NCI-H1436 (cell line): ENCODE measurements around the gene TANGO2.

Source experiments
- DNase-seq: peaks from one replicate; lab custom pipeline; 2025; lab: John Stamatoyannopoulos, UW

The TANGO2 gene, protein sequence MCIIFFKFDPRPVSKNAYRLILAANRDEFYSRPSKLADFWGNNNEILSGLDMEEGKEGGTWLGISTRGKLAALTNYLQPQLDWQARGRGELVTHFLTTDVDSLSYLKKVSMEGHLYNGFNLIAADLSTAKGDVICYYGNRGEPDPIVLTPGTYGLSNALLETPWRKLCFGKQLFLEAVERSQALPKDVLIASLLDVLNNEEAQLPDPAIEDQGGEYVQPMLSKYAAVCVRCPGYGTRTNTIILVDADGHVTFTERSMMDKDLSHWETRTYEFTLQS

GRCh38 chr22:20020533-20021195, at the start of gene TANGO2:
TANGO2 (plus strand) TSS chr22:20021110; CDS start chr22:20036799, 15,689 bp downstream.
- DNase-seq = peak; percentile 90

DNA sequence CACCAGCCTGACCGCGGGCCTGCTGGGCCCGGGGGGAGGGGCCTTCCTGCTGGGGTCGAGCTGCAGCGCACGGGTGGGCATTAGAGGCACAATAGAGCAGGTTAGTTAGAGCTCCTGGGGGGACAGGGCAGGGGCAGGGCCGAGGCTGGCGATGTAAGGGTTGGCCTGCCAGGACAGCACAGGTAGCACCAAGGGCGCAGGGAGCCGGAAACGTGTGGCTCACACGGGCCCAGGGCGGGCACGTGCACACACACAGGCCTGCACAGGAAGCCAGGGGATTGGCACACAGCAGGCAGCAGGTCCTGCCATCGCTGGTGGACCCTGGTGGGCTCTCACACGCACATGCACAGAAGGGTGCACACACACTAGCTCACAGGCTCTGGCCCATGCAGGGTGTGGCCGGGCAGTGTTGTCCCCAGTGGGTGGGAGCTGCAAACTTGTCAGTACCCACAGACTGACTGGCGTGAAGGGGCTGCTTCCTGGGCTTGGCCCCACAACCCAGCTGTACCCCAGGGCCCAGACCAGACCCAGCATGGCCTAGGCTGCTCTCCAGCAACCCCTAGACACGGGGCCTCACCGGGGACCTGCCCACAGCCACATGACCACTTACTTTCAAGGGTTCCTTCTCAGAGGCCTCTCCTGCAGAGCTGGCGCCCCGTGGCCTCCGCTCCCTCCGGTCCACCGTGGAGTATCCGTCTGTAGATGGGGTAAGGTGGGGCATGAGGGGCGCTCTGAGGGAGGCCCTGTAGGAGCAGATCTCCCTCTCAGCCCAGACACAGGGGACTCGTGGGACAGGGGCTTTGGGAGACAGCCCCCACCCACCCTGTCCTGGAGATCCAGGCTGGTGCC, 49.4 kb upstream of the TANGO2 start:
- DNase-seq = no peak

DNA sequence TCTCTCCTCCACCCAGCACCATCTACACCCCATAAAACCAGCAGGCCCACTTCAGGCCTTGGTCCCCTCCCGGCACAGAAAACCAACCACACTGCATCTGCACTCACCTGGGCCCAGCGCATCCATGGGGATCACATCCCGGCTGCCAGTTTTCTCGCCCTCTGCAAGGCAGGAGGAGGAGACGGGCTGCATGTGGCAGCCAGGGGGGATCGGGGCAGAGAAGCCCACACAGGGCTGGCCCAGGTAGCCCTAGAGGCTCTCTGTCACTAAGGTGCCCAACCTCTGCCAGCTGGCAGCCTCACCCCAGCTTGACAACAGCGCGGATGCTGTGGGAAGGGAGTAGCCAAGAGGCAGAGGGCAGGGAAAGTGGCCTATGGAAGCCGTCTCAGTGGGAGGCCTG, 48.7 kb upstream of the TANGO2 start:
- DNase-seq = no peak

- DNase-seq = no peak
Measured at GRCh38 chr22:19972652-19973550, 48.0 kb upstream of the TANGO2 start.

- DNase-seq = no peak
Measured at GRCh38 chr22:19973551-19974267, 47.2 kb upstream of the TANGO2 start.

- peak; percentile 95 for DNase-seq
Measured at GRCh38 chr22:19974268-19974861, 46.5 kb upstream of the TANGO2 start.

- no peak for DNase-seq
Measured at GRCh38 chr22:19974935-19975706, 45.8 kb upstream of the TANGO2 start.

DNA sequence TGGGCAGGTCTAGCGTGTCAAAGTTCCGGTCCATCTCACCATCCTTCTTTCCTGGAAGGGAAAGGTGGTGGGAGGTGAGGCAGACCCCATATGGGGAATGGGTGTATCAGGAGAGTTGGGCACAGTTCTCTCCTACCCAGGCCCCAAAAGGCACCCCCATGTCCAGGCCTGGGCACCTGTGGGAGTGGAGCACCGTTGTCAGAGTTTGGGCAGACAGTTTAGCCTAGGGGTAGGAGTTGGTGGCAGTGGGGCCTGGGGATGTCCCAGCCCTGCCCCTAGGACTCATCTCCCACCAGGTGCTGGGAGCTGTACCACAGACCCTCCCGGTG, 45.2 kb upstream of the TANGO2 start:
- DNase-seq = no peak

DNA sequence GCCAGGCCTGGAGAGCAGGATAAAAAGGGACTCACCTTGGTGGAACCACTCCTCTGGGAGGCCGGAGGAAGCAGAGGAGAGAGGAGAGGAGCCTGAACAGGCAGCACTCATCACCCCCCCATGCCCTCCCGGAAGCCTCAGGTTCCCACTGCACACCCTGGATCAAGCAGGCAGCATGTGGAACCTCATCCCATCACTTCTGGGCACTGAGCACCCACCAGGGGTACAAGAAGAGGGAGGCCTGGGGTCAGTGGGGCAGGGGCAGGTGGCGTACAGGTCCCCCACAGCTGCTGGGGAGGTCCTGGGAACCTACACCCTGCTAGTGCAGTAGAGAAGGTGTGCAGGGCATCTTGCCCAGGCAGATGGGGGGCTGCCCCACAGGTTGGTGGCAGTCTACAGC, 44.2 kb upstream of the TANGO2 start:
- DNase-seq = no peak

GRCh38 chr22:19977296-19978243, 43.3 kb upstream of the TANGO2 start:
- DNase-seq = no peak

GRCh38 chr22:19978748-19979147, 42.2 kb upstream of the TANGO2 start:
- DNase-seq = no peak

GRCh38 chr22:19979712-19980493, 41.0 kb upstream of the TANGO2 start:
- no peak for DNase-seq

DNA sequence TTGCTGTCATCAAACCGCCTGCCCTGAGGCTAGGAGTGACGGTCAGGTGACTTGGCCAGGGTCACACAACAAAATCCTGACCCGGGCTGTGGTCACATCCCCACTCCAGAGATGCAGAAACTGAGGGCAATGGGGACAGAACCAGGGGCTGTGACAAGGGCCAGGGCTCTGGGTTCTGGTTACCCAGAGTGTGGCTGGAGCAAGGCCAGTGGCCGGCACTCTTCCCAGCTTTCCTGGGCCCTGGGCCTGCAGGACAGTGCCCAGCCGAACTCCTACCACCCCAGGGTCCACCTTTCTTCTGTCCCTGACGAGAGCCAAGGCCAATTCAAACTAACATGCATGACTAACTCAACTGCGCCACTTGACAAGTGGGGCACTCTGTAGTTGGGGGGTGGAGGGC, 40.1 kb upstream of the TANGO2 start:
- DNase-seq = no peak

- DNase-seq = no peak
Measured at GRCh38 chr22:19981171-19981960, 39.5 kb upstream of the TANGO2 start.

DNA sequence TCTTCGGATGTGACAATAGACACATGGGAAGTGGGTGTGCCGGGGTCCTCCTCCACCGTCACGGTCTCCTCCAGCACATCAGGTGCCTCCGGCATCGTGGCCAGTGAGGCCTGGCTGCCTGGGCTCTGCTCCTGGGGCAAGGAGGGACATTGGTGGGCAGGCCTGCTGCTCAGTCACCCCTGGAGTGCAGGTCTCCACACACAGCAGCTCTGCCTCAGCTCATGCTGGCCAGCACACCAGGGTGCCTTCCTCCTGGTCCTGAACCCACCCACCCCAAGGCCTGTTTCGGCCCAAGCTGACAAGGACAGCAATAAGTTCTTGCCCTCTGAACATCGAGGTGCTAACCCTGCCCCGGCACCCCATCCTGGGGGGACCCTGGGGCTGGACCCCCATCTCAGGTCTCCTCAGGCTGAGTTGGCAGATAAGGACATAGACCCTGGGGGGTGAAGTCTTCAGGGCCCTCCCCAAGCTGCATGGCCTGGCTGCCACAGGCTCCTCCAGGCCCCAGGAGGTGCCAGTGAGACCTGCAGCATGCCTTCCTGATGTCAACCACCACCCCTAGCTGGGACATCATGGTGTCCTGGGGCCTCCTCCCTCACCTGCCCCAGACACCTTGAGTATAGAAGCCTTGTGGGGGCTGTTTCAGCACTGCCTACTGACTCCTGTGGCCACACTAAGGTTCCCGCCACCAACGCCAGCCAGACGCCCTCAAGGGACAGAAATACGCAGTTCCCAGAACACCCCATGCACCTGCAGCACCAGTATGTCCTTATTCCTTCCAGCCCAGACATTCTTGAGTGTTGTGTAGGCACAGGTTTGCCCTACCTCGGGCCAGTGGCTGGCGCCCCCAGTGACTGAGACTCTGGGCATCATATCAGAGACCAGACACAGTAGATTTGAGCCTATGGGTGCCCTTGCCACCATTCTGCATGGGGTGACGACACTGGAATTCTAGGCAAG, 38.7 kb upstream of the TANGO2 start:
- no peak for DNase-seq

- DNase-seq = no peak
Measured at GRCh38 chr22:19982991-19983578, 37.8 kb upstream of the TANGO2 start.
